Parathyroid adenoma (tissue), 2 donors: ENCODE results near the gene RASA3.

Source experiments
- H2AFZ ChIP-seq: fragments of 300-600 bp; sonication (generic); one replicate; pipeline ENCODE4 v1.7.0; 2017; ENCODE audit warnings: antibody characterized with exemption, mild to moderate bottlenecking
- H3K27ac ChIP-seq: fragments of 300-600 bp; sonication (generic); one replicate; pipeline ENCODE4 v1.7.0; 2017
- H3K27me3 ChIP-seq: fragments of 300-600 bp; sonication (generic); one replicate; pipeline ENCODE4 v1.7.0; 2017; ENCODE audit warnings: low read length; ENCODE audit not compliant: control insufficient read depth, insufficient read depth
- H3K36me3 ChIP-seq: fragments of 300-600 bp; sonication (generic); one replicate; pipeline ENCODE4 v1.7.0; 2017; ENCODE audit warnings: low read length; ENCODE audit not compliant: control insufficient read depth, insufficient read depth
- H3K4me1 ChIP-seq: fragments of 300-600 bp; sonication (generic); one replicate; pipeline ENCODE4 v1.7.0; 2017; ENCODE audit warnings: control low read depth
- H3K4me2 ChIP-seq: fragments of 300-600 bp; sonication (generic); one replicate; pipeline ENCODE4 v1.7.0; 2017; ENCODE audit warnings: low read length
- H3K4me3 ChIP-seq: fragments of 300-600 bp; sonication (generic); one replicate; pipeline ENCODE4 v1.7.0; 2017; ENCODE audit warnings: low read depth, low read length
- H3K79me2 ChIP-seq: fragments of 300-600 bp; sonication (generic); one replicate; pipeline ENCODE4 v1.7.0; 2017; ENCODE audit warnings: control low read depth
- H3K9ac ChIP-seq: fragments of 300-600 bp; sonication (generic); one replicate; pipeline ENCODE4 v1.7.0; 2017; ENCODE audit warnings: mild to moderate bottlenecking
- H3K9me3 ChIP-seq: fragments of 300-600 bp; sonication (generic); one replicate; pipeline ENCODE4 v1.7.0; 2017; ENCODE audit warnings: low read length; ENCODE audit not compliant: control insufficient read depth
- TF ChIP-seq, protein P1 (sequence below): fragments of 300-600 bp; sonication (generic); IDR thresholded peaks from one replicate; pipeline ENCODE4 v1.7.0; 2017; ENCODE audit warnings: antibody characterized with exemption, mild to moderate bottlenecking
- donor health status: primary hyperparathyroidism.

Gene RASA3

DNA sequence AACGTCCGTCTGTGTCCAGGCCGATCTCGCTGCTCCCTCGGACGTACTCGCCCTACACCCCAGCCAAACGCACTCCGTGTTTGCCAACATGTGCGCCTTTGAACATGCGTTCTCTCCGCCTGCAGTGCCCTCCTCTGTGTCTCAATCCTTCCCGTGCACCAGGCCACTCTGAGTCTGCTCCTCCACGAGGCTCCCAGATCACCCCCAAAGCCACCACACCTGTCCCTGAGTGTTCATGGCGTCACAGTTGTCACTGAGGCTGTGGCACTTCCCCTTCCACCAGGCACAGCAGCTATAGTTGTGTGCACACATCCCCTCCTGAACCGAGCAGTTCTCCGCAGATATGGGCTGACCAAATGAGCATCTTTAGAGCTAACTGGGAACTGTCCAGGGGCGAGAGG lies 35.6 kb downstream of the RASA3 start:
- no peak overlapping the region for H2AFZ ChIP-seq
- no peak overlapping the region for H3K4me3 ChIP-seq
- no peaks in the 10 kb centered on the region for H3K9me3 ChIP-seq
- H3K27me3 ChIP-seq = no peaks in the 10 kb centered on the region
- no peaks in the 10 kb centered on the region for H3K4me1 ChIP-seq
- H3K27ac ChIP-seq = no peak overlapping the region
- TF ChIP-seq, protein P1, sequence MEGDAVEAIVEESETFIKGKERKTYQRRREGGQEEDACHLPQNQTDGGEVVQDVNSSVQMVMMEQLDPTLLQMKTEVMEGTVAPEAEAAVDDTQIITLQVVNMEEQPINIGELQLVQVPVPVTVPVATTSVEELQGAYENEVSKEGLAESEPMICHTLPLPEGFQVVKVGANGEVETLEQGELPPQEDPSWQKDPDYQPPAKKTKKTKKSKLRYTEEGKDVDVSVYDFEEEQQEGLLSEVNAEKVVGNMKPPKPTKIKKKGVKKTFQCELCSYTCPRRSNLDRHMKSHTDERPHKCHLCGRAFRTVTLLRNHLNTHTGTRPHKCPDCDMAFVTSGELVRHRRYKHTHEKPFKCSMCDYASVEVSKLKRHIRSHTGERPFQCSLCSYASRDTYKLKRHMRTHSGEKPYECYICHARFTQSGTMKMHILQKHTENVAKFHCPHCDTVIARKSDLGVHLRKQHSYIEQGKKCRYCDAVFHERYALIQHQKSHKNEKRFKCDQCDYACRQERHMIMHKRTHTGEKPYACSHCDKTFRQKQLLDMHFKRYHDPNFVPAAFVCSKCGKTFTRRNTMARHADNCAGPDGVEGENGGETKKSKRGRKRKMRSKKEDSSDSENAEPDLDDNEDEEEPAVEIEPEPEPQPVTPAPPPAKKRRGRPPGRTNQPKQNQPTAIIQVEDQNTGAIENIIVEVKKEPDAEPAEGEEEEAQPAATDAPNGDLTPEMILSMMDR = no peak
- H3K9ac ChIP-seq = no peak overlapping the region
- no peaks in the 10 kb centered on the region for H3K79me2 ChIP-seq
- no peak overlapping the region for H3K4me2 ChIP-seq
- no peaks in the 10 kb centered on the region for H3K36me3 ChIP-seq

DNA sequence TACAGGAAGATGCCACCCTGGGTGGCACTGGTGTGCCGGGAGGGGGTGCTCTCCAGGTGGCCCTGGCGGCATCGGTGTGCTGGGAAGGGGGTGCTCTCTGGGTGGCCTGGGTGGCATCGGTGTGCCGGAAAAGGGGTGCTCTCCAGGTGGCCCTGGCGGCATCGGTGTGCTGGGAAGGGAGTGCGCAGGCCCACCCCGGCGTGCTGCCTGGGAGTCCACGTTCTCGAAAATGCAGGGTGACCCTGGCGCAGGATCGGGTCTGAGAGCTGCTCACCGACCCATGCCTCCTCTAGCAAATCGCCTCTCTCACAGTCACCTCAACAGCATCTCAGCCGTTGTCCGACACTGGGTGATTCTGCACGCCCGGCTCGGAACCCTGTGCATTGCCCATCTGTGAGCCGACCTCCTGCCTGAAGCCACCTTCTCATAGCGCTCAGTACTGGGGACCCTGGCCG lies 36.4 kb downstream of the RASA3 start:
- Histone ChIP-seq H3K4me2 (no peak overlapping the region), H3K4me1 (no peaks in the 10 kb centered on the region), H3K36me3 (no peaks in the 10 kb centered on the region), H3K27ac (no peak overlapping the region), H2AFZ (no peak overlapping the region), H3K79me2 (no peaks in the 10 kb centered on the region), H3K9me3 (no peaks in the 10 kb centered on the region), H3K27me3 (no peaks in the 10 kb centered on the region), H3K4me3 (no peak overlapping the region), H3K9ac (no peak overlapping the region)
- TF ChIP-seq, protein P1 = no peak

DNA sequence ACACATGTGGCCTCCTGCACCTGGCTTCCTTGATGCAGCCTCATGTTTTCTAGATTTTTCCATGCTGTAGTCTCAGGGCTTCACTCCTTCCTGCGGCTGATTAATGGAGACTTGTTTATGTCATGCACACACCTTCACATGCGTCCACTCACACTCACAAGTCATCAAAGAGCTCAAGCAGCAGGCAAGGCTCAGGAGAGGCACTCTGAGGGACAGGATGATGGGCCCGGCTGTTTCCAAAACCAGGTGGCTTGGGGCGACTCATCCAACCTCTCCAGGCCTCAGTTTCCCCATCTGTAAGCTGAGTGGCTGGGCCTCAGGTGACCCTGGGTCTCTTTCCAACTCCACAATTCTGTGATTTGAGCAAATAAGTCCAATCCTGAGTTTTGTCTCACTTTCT lies 36.9 kb downstream of the RASA3 start:
- Histone ChIP-seq H3K4me2 (no peak overlapping the region), H3K4me1 (no peaks in the 10 kb centered on the region), H3K9ac (no peak overlapping the region), H2AFZ (no peak overlapping the region), H3K36me3 (no peaks in the 10 kb centered on the region), H3K9me3 (no peaks in the 10 kb centered on the region), H3K4me3 (no peak overlapping the region), H3K27ac (no peak overlapping the region), H3K79me2 (no peaks in the 10 kb centered on the region), H3K27me3 (no peaks in the 10 kb centered on the region)
- TF ChIP-seq, protein P1 = no peak

DNA sequence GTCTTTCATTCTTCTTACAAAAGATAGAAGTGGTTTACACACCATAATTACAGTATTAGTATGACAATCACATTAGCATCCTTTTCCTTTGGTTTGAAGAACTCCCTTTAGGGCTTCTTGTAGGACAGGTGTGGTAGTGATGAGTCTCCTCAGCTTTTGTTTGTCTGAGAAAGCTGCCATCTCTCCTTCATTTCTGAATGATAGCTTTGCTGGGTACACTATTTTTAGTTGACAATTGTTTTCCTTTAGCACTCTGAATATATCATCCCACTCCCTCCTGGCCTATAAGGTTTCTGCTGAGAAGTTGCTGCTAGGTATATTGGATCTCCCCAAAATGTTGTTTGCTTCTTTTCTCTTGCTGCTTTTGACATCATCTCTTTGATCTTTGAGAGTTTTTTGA lies 39.3 kb downstream of the RASA3 start:
- Histone ChIP-seq H3K9me3 (no peaks in the 10 kb centered on the region), H3K79me2 (no peaks in the 10 kb centered on the region), H3K27me3 (no peaks in the 10 kb centered on the region), H3K4me2 (no peak overlapping the region), H3K4me3 (no peak overlapping the region), H3K36me3 (no peaks in the 10 kb centered on the region), H3K27ac (no peak overlapping the region), H2AFZ (no peak overlapping the region), H3K9ac (no peak overlapping the region), H3K4me1 (no peaks in the 10 kb centered on the region)
- TF ChIP-seq, protein P1 = no peak

DNA sequence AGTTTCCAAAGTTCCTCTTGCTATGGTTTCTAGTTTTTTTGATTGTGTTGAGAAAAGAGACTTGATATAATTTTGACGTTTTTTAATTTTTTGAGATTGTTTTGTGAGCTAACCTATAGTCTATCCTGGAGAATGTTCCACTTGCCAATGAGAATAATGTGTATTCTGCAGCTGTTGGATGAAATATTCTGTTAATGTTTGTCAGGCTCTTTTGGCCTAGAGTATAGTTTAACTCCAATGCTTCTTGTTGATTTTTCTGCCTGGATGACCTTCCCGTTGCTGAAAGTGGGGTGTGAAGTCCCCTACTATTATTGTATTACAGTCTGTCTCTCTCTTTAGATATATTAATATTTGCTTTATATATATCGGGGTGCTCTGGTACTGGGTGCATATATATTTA lies 40.0 kb downstream of the RASA3 start:
- Histone ChIP-seq H3K4me1 (no peaks in the 10 kb centered on the region), H2AFZ (no peak overlapping the region), H3K4me2 (no peak overlapping the region), H3K4me3 (no peak overlapping the region), H3K9ac (no peak overlapping the region), H3K27me3 (no peaks in the 10 kb centered on the region), H3K9me3 (no peaks in the 10 kb centered on the region), H3K36me3 (no peaks in the 10 kb centered on the region), H3K27ac (no peak overlapping the region), H3K79me2 (no peaks in the 10 kb centered on the region)
- TF ChIP-seq, protein P1 = no peak
